ENCODE measurements around the gene PLXDC2.

Gene PLXDC2

GRCh38 chr10:19915816-19916215 is 99.6 kb downstream of the PLXDC2 start:
- DNase-seq = no peak

DNA sequence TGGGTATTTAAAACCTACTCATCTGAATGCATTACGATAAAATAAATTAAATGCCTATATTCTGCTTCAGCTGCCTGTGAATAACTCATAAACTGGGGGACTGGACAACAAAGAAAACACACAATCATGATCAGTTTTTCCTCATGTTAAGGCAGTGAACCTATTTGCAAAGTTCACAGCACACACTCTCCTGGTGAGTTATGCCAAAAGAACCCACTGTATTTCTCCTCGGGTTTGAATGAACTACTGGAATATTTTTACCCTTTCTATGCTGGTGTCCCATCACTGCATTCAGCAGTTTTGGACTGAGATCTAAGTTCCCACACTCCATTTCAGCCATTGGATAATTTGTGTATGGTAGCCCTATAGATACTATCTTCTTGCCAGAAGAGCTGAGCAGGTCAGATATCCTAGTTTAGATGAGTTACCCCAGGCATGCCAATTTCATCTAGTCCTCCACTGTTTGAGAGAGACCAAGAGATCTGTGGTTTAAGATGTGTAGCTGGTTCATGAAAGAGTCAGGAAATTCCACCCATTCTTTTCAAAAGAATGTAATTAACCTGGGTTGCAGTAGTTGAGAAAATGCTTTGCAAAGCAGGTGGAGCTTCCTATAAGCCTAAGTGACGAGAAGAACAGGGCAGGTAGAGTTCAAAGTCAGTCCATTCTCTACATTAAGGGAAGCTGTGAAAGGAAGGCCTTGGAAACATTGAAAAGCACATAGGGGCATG is 101.7 kb downstream of the PLXDC2 start:
- DNase-seq = no peak

GRCh38 chr10:19918794-19919193 is 102.6 kb downstream of the PLXDC2 start:
- DNase-seq = no peak

GRCh38 chr10:19919671-19920070 is 103.4 kb downstream of the PLXDC2 start:
- DNase-seq = no peak

- DNase-seq = no peak
Observed at GRCh38 chr10:19920075-19920726, 104.0 kb downstream of the PLXDC2 start.

DNA sequence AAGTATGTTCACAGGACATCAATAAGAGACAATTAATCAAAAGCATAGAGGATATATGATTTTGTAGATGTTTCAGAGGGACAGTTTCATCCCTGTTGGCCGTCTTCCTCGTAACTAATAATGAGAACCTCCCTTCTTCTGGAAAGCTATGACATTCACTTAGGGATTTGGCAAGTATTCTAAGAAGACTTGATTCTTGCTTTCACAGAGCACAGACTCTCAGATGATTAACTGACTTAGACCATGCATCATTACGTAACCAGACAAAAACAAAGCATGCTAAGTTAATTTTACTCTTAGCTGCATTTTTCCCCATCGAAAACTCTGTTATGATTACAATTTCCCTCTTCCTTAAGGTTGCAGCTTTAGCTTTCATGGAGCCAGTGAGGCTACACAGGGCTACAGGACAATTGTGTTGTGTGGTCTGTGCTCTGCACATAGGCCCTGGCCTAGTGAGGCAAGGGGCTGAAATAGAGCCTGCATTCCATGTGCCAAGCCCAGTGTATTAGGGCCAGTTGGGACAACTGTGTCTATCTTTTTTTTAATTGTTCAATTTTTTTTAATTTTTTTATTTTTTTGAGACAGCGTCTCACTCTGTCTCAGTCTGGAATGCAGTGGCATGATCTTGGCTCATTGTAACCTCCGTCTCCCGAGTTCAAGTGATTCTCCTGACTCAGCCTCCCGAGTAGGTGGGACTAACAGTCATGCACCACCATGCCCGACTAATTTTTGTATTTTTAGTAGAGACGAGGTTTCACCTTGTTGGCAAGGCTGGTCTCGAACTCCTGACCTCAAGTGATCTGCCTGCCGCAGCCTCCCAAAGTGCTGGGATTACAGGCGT is 105.3 kb downstream of the PLXDC2 start:
- no peak for DNase-seq

DNA sequence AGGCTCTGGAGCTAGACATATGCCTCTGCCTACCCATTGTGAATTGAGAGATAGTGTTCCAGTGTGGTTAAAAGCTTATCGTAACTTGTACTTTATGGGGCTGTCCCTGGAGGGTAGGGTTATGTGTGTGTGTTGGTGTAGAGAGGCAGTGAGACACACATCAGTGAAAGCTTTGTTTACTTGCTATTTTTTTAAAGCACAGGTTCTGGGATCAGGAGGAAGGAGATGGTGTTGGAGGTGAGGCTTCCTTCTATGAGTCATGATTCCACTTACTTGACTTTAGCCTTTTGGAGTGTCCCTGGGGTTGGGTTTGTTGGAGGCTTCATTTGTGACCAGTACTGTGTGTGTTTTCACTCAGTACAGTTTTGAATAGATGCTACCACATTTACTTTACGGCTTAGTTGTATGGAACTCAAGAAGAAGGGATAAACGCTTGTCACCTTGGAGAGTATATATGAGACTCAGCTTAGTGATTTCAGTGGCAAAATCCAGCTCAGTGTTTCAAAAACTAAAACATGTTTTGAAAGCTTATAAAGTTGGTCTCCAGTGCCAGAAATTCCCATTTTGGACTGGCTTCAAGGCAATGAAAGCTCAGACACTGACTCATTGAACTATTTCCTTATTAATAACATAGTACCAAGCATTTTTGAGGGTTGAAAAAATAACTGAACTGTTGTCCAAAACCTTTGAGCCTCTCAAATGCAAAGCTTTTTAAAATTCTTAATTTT is 106.2 kb downstream of the PLXDC2 start:
- DNase-seq = no peak

GRCh38 chr10:19925064-19925463 is 108.8 kb downstream of the PLXDC2 start:
- no peak for DNase-seq

GRCh38 chr10:19928936-19929335 is 112.7 kb downstream of the PLXDC2 start:
- DNase-seq = no peak

- no peak for DNase-seq
Observed at GRCh38 chr10:19929506-19930140, 113.4 kb downstream of the PLXDC2 start.

DNA sequence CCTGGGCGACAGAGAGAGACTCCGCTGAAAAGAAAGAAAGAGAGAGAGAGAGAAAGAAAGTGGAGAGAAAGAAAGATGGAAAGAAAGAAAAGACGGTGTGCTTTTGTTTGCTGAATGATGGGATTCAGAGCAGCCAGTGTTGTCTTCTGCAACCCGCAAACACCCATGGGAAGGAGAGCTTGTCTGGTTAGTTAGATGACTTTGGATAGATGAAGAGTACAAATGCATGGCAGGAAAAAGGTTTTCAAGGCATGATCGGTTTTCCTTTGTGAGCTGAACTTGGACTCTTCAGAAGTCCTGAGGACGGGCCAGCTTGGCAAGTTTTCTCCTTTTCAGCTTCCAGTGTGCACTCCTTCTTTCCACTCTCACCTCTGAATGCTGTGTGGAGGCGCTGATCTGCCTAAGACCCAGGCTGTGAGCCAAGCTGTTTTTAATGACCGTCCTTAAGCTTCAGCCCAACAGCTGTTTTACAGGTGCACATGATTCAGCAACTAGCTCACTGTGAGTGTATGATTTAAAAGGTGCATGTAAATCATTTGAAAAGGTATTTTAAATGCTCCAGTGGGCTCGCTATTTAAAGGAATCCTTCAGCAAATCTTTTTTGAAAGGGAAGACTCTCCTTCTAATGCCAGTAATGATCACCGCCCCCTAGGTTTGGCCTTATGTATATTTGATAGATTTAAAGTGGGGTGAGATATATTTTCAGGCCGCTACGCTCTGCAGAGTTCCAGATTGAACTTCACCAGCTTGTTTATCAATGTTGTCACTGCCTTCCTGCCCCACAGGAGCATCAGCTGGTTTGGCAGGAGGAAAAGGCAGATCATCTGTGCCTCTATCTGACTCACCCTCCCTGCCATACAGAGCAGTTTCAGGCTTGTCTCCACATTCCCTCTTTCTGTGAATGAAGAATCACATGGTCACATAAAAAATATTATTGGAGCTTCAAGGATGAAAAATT is 115.0 kb downstream of the PLXDC2 start:
- peak; percentile 32 for DNase-seq

- peak; percentile 18 for DNase-seq
Observed at GRCh38 chr10:19931894-19932590, 115.8 kb downstream of the PLXDC2 start.

GRCh38 chr10:19932806-19933371 is 116.7 kb downstream of the PLXDC2 start:
- no peak for DNase-seq

DNA sequence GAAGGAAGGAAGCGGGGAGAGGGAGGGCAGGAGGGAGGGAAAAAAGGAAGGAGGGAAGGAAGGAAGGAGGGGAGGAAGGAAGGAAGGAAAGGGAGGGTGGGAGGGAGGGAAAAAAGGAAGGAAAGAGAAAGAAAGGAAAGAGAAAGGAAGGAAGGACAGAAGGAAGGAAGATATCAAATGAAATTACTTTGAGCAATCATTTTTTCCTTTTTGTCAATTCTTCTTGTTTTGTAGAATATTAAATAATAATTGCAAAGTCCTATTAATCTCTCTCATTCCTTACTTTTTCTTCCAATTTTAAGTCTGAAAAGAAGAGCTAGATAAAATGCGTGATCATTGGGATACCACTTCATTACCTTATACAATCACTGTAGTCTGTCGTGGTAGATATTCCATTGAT is 117.5 kb downstream of the PLXDC2 start:
- no peak for DNase-seq

DNA sequence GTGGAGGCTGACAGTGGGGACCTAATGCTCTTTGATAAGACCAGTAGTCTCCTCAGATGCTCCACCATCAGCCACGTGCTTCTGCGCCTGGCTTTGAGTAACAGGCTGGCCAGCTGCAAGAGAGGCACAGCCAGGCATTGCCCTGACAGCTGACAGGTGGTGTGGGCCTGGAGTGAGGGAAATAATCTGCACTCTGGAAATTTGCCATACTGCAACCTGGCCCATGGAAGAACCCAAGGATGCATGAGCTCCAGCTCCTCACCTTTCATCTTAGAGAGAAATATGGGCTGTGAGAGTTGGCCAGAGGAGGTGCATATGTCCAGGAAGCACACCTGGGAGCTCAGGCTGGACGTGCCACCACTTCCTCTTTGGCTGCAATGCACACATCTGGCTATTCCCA is 118.9 kb downstream of the PLXDC2 start:
- no peak for DNase-seq

DNA sequence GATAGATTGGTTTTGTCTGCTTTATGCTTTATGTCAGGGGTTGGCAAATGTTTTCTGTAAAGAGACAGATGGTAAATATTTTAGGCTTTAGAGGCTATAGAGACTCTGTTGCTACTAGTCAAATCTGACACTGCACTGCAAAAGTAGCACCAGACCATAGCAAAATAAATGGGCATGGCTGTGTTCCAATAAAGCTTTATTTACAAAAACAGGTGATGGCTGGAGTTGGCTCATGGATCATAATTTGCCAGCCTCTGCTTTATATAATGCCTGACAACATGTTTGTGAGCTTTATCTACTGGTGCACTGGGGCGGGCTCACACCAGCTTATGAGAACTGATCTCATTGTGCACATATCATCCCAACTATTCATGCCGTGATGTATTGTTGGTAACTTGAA is 120.1 kb downstream of the PLXDC2 start:
- no peak for DNase-seq

DNA sequence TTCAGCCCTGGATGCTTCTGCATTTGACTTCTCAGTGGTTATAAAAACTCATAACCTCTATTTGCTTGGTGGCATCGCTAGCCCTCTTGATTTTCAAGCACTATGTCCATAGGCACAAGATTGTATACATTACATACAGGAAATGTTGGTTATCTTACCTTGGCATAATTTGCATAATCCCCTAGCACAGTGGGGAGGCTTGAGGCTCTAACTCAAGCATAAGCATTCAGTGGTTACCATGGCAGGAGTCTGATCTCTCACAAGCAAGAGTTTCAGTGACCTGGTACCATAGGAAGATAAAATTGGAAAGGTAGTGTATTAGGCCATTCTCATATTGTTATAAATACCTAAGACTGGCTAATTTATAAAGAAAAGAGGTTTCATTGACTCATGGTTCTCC is 121.8 kb downstream of the PLXDC2 start:
- DNase-seq = no peak

DNA sequence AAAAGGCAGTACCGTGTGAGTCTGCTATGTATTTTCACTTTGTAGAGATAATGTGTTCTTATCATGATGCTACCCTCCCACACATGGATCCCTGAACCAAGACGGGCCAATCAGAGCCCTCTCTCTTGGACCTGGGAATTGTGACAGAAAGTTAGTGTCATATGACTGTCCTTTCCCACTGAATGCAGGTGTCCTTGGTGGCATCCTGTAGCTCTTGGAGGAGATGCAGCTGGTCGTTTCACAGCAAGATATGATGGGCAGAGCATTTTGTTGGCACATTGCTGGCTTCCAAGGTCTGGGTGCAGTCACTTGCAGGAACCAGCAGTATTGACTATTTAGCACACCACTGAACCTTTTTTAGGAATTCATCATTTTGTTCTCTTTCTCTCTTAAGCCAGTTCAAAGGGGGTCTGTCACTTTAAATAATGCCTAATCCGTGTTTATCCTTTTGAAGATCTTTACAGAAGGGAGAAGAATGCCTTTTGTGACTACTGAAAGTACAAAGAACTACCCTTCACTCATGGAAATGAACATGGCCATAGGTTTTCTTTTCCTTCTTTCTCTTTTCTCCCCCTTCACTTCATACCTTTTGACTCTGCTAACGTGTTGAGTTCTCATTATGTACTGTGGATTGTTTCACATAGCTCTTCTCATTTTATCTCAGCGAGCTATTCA is 125.1 kb downstream of the PLXDC2 start:
- no peak for DNase-seq

DNA sequence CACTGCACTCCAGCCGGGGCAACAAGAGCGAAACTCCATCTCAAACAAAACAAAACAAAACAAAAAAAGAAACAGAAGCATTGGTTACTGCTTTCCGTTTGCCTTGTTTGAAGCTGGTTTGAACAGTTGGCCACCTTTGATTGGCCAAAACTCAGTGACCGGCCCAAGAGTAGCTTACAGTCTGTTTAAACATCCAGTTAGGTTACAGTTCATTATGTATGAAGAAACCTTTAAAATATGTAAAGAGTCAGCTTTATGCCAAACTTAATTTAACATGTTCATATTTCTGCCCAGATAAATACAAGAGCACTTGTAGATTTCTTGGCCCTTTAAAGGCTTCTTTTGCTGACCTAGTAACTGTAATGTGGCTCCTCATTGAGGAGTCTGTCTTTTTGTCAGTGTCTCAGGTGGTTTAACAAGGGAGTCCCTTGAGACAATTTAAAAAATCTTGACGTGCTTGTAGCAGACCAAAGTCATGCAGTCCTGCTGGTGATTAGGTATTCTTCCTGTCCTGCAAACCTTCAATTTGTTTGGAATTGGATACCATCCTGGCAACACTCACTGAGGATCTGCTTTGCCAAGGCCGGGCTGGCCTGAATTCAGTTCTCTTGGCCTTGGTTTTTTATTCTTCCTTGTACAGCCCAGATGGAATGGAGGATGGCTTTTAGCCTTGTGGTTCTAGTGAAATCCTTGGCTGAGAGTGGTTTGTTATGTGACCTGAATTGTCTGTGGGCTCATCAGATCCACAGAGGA is 128.9 kb downstream of the PLXDC2 start:
- no peak for DNase-seq
